HCT116 (cell line): Measurements from ENCODE around the gene GSTK1.

ENCODE experiments used
- CTCF ChIP-seq, 3 experiments: fragments of 200-600 bp in 1 of 3; sonication (generic) in 1 of 3; IDR thresholded peaks in 2 of 3; conservative IDR thresholded peaks in 1 of 3; 2 replicates each; pipeline ENCODE4 v1.5.1; 2012 to 2017; ENCODE audit warnings: low read depth in 2 of 3, low read length in 2 of 3, antibody characterized with exemption in 1 of 3, borderline replicate concordance in 1 of 3, control low read depth in 1 of 3, mild to moderate bottlenecking in 1 of 3, mixed read lengths in 1 of 3, mixed run types in 1 of 3, moderate library complexity in 1 of 3; ENCODE audit not compliant: insufficient read depth in 1 of 3
- EZH2 ChIP-seq: fragments of 200-600 bp; sonication (generic); IDR thresholded peaks from 2 replicates; pipeline ENCODE4 v1.6.1; 2017; ENCODE audit warnings: antibody characterized with exemption, mixed run types
- EZH2phosphoT487 ChIP-seq: fragments of 200-600 bp; IDR thresholded peaks from 2 replicates; pipeline ENCODE4 v1.6.1; 2018; ENCODE audit warnings: antibody characterized with exemption, borderline replicate concordance
- JUND ChIP-seq: IDR thresholded peaks from 2 replicates; pipeline ENCODE4 v1.6.1; 2012
- MAX ChIP-seq: IDR thresholded peaks from 2 replicates; pipeline ENCODE4 v1.6.1; 2012
- POLR2A ChIP-seq: IDR thresholded peaks from 2 replicates; pipeline ENCODE4 v1.7.0; 2011; ENCODE audit warnings: borderline replicate concordance; ENCODE audit not compliant: insufficient read depth, insufficient read length; ENCODE audit errors: extremely low read depth
- POLR2AphosphoS5 ChIP-seq: IDR thresholded peaks from 2 replicates; pipeline ENCODE4 v1.6.1; 2011; ENCODE audit warnings: mild to moderate bottlenecking, low read depth, low read length, moderate library complexity
- RAD21 ChIP-seq: IDR thresholded peaks from 2 replicates; pipeline ENCODE4 v1.6.1; 2012; ENCODE audit warnings: low read depth, mild to moderate bottlenecking
- SRF ChIP-seq: IDR thresholded peaks from 2 replicates; pipeline ENCODE4 v1.6.1; 2012; ENCODE audit warnings: low read depth
- ZBTB33 ChIP-seq: IDR thresholded peaks from 2 replicates; pipeline ENCODE4 v1.6.1; 2011; ENCODE audit warnings: mild to moderate bottlenecking, low read length, moderate library complexity; ENCODE audit not compliant: insufficient replicate concordance; ENCODE audit errors: extremely low read depth
- ZFX ChIP-seq: fragments of 450-650 bp; IDR thresholded peaks from 2 replicates; pipeline ENCODE4 v1.6.1; 2017

GRCh38 chr7:143285806-143286521 is 22.7 kb downstream of the GSTK1 start:
- TF ChIP-seq POLR2A (no peak), POLR2AphosphoS5 (no peak), EZH2 (no peak), CTCF (IDR thresholded peaks at IDR 0.05 in 2 of 3, conservative IDR thresholded peaks at IDR 0.05 in 1 of 3; ENCODE audit: borderline replicate concordance in 1 of 3, insufficient read depth in 1 of 3, low read depth in 2 of 3, low read length in 2 of 3) (no peak), SRF (no peak), JUND (no peak), ZBTB33 (no peak), ZFX (no peak), EZH2phosphoT487 (no peak), RAD21 (no peak), MAX (no peak)
